Muscle of back (tissue), 13 donors: ENCODE data around the gene ICA1L. TPM values are rescaled to one million over a fixed set of nuclear protein-coding genes. Genes with fewer than 3 reads are reported as not detected.
"Not testable (repeated sequence)": the region's sequence is repeated elsewhere in the genome, so short reads cannot be mapped to it uniquely, and the experiment has no call there.

Source experiments
- DNase-seq, 3 donors: peaks; one replicate each; pipeline versions ENCODE4 v3.0.0 to v3.0.0-alpha.2; 2013
- long read RNA-seq, 9 donors: transcript quantifications; one replicate each; lab custom pipeline, GENCODE V29; 2026
- polyA plus RNA-seq, 10 donors: library from polyadenylated mRNA; unstranded; fragments of 120-200 nt; gene quantifications; one replicate each; pipeline ENCODE4 v1.2.1, GENCODE V29; 2013; ENCODE audit not compliant: insufficient read length in 10 of 10

Gene ICA1L
- 10 to 100 TPM in 5 of 10 donors, 1 to 10 TPM in 5; 5.7 to 16.1 (median 9.5) TPM for polyA plus RNA-seq
- long read RNA-seq, donor 1: 0 reads
- long read RNA-seq, donor 2: 0 reads
- long read RNA-seq, donor 3: 0 reads
- long read RNA-seq, donor 4: 0 reads
- long read RNA-seq, donor 5: 0 reads
- long read RNA-seq, donor 6, partial matches to known transcripts: 0 of 1 reads
- long read RNA-seq, donor 6, other reads (novel, unspliced or antisense): 0 of 1 reads
- long read RNA-seq, donor 7: 0 reads
- long read RNA-seq, donor 8: 0 reads
- long read RNA-seq, donor 9: 0 reads

DNA sequence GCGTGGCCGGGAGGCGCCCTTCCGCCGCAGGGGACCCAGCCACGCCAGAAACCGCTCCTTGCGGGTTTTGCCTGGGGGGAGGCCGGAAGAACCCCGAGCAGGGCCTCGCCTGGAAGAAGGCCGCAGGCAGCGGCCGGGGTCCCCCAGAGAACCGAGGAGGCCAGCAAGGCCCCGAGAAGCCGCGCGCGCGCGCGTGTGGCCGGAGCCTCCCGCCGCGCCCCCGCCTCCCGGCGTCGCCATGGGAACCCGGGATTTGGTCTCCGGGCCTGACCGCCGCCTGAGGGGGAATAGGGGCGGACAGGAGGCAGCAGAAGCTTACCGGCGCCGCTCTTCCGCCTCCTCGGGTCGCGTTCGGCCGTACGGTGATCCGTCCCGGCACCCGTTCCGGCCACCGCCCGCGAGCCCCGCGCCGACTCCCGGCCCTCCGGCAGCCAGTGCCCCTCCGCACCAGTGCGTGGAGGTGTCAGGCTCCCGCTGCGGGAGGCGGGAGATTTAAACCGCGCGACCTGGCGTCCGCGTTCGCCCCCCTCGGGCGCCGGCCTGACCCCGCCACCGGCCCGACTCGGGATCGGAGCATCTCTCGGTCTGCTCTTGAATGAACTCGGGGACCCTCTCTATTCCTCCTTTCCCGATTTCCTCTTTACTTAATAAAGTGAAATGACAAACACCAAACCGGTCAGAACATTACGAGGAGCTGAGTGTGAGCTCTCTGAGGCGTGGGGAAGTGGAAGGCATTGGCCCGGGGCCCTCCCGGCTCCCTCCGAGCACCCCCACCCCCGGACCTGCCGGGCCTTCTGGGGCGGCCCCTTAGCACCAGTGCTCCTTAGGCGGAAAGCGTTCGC, at the start of gene ICA1L:
Gene ICA1L, minus strand, starts transcription at position 467 of the 842 bp plus-strand sequence. CDS start 42,757 bp downstream, outside the sequence.
- DNase-seq: peak; percentile 61 to 96 (median 87)

DNA sequence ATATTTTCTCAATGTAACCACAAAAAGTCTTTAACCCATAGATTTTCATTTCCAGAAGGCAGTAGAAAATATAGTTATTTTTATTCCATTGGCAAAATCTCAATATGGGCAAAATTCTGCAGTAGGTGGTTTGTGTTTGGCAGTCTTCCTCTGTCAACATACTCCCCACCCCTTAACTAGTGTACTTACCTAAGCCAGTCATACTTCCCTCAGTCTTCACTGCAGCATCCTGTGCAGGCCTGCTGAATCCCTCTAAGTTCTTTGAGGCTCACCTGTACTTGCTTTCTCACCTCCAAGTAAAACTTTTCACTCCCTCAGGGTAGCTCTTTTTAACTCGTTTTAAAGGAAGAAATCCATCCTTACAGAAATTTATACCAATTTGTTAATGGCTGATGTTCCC, 47.3 kb upstream of the ICA1L start:
- DNase-seq: no peak

DNA sequence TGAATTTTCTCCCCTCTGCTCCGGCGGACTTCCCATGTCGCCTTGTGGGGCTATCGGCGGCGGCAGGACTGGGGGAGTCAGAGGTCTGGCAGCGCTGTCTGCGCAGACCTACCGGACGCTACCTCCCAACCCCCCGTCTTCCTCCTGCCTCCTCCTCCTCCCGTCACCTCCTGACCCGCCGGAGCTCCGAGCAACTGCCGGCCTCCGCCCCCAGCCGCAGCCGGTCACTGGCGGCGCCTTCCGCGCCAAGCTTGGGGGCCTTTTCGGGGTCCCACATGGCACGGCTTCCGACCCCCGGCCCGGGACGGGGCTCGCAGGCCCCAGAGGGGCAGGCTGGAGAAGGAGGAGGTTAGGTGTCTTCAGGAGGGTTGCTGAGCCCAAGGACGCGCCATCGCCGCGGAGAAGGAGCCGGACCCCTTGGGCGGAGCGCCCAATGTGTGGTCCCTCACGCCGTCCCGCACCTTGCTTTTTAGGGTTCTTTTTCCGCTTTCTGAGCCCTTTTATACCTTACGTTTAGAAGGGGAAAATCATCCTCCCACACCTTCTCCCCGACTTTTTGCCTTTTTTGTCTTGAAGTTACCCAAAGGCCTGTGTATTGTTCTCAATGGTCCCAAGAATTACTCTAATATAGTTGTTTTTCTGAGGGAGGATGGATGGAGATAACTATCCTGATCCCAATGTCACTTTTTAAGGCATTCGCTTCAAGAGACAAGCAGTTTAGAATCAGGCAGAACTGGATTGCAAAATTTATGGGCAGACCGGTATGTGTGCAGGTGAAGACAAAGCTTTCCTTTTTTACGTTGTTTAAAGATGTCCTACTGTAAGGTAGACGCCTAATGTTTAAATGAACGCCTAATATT, 41.0 kb upstream of the ICA1L start:
- DNase-seq: peak in 1 of 3 donors; percentile 52

DNA sequence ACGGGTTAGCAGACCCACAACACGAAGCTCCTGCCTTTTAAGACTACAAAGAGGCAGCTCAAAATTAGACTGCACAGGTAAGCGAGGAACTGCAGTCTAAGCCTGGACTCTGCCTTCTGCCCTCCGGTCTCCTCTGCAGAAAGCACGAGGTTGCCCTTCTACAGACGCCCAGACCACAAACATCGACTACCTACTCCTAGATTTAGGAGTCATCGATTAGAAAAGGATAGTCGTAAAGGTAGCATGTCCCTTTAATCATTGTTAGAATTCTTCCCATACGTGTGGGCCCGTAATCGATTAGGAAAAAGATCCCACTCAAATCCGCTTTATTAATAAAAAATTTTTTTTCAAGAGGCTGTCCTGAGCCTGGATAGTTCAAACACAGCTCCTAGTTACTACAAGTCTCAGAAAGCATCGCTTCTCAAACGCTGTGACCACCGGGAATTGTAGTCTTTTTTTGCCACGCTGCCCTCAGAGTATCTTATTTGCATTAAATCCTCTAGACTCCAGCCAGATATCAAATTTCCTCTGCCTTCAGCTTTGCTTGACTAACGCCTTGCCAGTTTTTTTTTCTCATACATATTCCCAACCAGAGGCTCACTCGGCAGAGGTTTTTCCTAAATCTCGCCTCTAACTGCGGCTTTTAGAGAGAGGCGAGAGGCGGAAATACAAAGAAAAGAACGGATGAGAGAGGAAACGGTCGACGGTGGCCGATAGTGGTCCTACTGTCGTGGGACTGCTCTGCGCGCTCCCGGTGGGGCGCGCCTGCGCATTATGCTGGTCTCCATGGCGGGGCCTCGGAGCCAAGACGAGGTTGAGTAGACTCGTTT, 40.2 kb upstream of the ICA1L start, which contains the start of the genes CARF and WDR12:
Gene CARF, plus strand, starts transcription at position 764 of the 830 bp plus-strand sequence. CDS start 29,628 bp downstream, outside the sequence.
Gene WDR12, minus strand, starts transcription at position 162 of the 830 bp plus-strand sequence. CDS start 197 bp downstream, outside the sequence.
- DNase-seq: peak; percentile 96 to 99 (median 98)

DNA sequence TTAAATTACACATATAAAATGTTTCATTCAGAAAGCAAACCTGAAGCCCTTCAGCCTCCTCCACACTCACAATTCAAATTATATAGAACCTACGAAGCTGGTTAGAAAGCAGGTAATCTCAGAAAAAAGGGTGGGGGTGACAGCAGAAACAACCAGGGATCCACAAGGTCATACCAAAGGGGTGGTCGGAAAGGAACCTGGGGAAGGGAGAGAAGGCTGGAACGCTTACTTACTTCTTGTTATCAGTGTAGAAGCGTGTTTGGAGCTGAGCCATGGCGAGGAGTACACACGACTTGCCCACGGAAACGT, 39.6 kb upstream of the ICA1L start:
- DNase-seq: no peak

DNA sequence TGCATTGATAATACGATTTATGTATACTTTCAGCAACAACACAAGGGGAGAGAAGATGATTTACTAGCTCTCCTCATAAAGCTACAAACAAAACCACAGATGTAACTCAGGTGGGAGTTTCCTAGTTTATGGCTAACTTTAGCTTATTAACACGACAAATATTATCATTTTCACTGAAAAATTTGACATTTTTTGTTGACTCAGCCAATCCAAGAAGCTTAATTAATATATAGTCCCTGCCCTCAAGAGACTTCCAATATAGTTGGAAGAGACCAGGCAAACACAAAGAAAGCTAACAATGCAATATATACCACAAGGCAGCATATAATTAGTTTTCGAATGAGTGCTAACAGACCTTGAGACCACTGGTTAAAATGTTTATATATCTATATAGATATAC, 39.1 kb upstream of the ICA1L start:
- no peak for DNase-seq

DNA sequence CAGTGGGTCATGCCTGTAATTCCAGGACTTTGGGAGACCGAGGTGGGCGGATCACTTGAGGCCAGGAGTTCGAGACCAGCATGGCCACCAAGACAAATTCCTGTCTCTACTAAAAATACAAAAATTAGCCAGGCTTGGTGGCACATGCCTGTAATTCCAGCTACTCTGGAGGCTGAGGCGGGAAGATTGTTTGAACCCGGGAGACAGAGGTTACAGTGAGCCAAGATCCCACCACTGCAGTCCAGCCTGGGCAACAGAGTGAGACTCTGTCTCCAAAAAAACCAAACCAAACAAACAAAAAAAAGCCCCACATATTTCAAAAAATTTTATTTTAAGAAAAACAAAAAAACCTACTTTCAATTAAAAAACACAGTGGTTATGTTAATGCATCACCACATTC, 38.7 kb upstream of the ICA1L start:
- DNase-seq: not testable (repeated sequence)

DNA sequence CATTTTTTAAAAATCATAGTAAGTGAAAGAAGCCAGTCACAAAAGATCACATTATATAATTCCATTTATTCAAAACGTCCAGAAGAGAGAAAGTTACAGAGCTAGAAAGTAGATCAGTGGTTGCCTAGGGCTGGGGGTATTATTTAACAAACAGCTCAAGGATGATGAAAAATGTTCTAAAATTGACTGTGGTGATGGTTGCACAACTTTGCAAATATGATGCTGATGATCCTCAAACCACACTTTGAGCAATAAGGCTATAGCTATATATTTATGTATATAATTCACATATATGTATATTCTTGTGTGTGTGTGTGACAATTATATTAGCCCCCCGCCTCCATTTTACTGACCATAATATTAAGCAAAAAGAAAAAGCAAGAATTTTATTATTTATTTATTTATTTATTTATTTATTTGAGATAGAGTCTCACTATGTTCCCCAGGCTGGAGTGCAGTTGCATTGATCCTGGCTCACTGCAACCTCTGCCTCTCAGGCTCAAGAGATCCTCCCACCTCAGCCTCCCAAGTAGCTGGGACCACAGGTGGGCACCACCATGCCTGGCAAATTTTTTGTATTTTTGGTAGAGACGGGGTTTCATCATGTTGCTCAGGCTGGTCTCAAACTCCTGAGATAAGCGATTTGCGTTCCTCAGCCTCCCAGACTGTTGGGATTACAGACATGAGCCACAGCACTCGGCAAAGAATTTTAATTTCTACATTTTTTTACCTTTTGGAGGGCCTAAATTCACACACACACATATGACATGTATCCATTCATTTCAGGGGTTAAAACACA, 38.0 kb upstream of the ICA1L start:
- no peak for DNase-seq

DNA sequence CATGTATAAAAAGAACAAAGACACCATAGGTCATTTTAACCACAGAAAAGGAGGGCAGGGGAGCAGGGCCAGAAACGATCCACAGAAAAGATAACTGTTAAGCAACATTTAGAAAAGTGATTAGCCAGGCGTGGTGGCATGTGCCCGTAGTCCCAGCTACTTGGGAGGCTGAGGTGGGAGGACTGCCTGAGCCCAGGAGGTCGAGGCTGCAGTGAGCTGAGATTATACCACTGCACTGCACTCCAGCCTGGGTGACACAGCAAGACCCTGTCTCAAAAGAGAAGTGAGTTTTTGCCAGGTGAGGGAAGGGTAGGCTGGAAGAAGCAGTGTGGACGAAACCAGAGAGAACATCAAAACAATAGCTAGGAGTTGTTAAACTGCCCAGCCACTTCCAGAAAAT, 36.6 kb upstream of the ICA1L start:
- DNase-seq: no peak

DNA sequence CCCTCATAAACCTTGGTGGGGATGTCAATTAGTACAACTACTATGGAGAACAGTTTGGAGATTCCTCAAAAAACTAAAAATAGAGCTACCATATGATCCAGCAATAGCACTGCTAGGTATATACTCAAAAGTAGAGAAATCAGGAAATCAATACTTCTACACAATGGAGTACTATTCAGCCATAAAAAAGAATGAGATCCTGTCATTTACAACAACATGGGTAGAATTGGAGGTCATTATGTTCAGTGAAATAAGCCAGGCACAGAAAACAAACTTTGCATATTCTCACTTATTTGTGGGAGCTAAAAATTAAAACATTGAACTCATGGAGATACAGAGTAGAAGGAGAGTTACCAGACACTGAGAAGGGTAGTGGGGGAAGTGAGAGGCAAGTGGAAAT, 33.9 kb upstream of the ICA1L start:
- not testable (repeated sequence) for DNase-seq

DNA sequence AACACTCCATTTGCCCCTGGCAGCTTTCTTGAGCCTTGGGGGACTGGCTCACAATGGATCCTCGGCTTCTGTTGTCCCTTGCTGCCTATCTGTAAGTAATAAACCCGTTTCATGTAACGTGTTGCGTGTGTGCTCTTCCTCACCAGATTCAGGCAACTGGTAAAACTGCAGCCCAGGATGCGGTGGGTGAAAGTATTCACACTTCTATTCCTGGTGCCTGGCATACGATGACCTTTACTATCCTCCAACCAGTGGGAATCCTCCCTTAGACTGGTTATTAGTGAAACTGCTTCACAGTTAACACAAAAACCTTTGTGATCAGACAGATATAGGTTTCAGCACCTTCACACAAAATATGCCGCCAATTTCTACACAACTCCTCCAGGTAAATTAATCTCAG, 13.6 kb upstream of the ICA1L start:
- no peak for DNase-seq

DNA sequence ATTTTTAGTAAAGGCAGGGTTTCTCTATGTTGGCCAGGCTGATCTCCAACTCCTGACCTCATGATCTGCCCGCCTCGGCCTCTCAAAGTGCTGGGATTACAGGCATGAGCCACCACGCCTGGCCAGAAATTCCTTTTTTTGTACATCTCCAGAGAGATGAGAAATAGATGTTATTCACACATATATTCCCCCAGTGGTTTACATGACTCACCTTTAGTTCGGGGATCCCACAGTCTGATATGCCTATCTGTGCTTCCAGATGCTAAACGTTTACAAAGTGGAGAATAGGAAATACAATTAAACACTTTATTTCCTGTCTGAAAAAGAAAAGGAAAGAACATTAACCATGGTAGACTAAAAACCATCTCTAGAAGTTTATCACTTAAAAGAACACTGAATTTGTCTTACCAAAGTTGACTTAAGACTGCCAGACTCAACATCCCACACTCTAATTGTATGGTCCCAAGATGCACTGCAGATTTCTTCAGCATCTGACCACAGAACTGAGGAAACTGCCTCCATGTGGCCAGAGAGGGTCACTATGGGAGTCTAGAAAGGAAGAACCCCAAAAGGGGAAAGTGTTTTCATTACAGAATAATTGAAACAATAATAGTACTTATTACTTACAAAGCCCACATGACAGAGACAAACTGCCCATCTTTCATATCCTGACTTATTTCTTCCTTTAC, 12.6 kb upstream of the ICA1L start:
- no peak for DNase-seq

DNA sequence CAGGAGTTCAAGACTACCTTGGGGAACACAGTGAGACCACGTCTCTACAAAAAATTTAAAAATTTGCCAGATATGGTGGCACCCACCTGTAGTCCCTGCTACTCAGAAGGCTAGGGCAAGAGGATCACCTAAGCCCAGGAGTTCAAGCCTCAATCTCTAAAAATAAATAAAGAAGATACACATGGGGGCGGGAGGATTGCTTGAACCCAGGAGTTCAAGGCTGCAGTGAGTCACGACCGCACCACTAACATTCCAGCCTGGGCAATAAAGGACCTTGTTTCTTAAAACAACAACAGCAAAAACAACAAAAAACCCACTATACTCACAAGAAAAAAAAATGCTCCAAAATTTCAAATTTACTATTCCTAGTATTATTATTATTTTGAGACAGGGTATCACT, 10.0 kb upstream of the ICA1L start:
- no peak for DNase-seq

DNA sequence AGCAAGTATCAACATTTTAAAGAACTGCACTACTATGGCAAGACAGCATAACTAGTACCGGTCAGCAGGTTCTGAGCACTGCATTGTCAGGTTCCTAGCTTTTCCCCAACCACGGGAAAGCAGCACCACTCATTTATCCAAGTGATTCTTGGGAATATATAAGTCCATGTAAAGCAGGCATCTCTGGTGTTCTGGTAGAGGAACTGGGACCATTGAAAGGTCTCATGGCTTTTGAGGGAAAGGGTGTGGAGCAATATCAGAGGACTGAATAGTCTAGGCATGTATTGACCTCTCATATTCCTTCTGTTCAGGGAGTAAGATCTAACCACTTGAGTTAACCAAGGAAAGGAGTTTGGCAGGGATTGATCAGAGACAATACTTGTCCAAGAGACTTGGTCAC, 6.1 kb upstream of the ICA1L start:
- DNase-seq: no peak

DNA sequence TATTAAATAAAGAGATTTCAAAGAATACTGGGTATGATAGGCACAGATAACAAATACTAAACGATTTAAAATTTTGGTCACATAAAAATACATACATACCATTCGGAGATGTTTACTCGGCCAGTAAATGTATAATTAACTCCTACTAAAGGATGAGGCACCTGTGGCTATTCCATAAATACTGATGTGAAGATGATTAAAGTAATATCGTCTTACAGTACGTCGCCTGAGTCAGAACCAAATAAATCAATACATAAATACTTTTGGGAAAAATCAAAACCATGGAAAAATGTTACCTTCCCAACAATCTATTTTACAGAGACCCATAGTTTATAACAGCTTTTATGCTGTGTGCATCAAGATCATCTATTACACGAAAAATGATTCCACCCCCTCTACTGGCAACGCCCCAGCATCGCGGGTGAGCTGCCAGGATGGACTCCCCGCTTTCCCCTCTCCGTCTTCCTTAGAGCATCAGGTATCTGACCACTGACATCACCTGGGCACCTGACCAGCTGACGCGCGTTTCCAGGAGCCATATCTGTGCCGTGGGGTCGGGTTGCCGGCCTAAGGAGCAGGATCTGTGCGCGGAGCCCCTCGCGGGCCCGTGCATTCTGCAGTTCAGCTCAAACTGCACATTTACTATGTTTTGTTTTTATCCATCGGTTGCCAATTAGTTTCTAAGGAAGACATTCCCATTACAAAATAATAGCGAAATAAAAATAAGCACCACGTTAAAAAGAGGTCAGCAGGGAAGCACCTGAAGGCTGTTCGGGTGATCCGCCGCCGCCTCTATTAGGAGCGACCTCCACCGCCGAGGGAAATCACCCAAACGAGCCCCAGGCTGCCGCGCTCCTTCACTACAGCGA, 901 bp downstream of the ICA1L start:
- DNase-seq: peak; percentile 48 to 89 (median 76)

DNA sequence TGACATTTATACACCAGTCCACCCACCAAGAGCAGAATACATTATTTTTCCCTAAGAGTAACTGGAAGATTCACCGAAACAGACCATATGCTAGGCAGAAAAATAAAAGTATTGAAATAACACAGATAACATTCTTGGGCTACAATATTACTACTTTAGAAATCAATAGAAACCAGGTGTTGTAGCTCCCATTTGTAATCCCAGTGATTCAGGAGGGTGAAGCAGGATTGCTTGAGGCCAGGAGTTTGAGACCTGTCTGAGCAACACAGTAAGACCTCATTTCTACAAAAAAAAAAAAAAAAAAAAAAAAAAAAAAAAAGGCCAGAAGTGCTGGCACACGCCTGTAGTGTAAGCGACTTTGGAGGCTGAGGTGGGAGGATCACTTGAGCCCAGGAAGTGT, 9.6 kb downstream of the ICA1L start:
- DNase-seq: no peak

DNA sequence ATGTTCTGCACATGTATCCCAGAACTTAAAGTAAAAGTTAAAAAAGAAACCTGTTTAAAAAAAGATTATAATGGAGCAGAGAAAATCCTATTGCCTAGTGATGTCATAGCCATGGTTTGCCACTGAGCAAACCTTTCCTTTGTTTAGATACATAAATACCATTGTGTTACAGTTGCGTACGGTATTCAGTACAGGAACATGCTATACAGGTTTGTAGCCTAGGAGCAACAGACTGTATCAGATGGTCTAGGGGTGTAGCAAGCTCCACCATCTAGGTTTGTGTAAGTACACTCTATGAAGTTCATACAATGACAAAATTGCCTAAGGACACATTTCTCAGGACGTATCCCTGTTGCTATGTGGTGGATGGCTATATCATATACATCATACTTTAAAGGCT, 13.0 kb downstream of the ICA1L start:
- no peak for DNase-seq

DNA sequence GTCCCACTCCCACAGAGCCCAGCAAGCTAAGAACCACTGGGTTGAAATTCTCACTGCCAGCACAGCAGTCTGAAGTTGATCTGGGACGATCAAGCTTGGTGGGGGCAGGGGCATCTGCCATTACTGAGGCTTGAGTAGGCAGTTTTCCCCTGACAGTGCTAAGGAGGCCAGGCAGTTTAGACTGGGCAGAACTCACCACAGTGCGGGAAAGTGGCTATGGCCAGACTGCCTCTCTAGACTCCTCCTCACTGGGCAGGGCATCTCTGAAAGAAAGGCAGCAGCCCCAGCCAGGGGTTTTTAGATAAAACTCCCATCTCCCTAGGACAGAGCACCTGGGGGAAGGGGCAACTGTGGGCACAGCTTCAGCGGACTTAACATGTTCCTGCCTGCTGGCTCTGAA, 22.2 kb downstream of the ICA1L start:
- DNase-seq: not testable (repeated sequence)

DNA sequence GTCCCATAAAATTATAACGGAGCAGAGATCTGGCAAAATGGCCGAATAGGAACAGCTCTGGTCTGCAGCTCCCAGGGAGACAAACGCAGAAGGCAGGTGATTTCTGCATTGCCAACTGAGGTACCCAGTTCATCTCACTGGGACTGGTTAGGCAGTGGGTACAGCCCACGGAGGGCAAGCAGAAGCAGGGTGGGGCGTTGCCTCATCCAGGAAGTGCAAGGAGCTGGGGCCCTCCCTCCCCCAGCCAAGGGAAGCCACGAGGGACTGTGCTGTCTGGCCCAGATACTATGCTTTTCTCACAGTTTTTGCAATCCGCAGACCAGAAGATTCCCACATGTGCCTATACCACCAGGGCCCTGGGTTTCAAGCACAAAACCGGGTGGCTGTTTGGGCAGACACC, 22.8 kb downstream of the ICA1L start:
- no peak for DNase-seq
